A673 (cell line): ENCODE data around the gene PGAP6.

Source experiments
- CTCF ChIP-seq: fragments of 300-800, 200-600 bp; sonication (generic); conservative IDR thresholded peaks from 2 replicates; pipeline ENCODE4 v1.5.1; 2017; ENCODE audit warnings: low read depth, mild to moderate bottlenecking, antibody characterized with exemption, low read length, moderate library complexity, mixed read lengths
- EZH2 ChIP-seq: fragments of 200-600 bp; sonication (generic); IDR thresholded peaks from 2 replicates; pipeline ENCODE4 v1.6.1; 2017; ENCODE audit warnings: borderline replicate concordance, low read depth, mild to moderate bottlenecking, mixed read lengths, antibody characterized with exemption, low read length; ENCODE audit not compliant: poor library complexity, severe bottlenecking

- no peak for TF ChIP-seq CTCF
- no peak for TF ChIP-seq EZH2
These were observed 17.9 kb downstream of the PGAP6 start for GRCh38 chr16:363766-364490.
